GM12878 (cell line): ENCODE data around the gene FAM193A. TPM values are rescaled to one million over a fixed set of nuclear protein-coding genes. Genes with fewer than 3 reads are reported as not detected.

Experiments
- ATAC-seq: fragments of 200-7000 bp; cut with Tn5 transposase; 3 replicates; pipeline ENCODE4 v1.9.1; 2020; ENCODE audit warnings: mild to moderate bottlenecking, moderate library complexity
- BruUV-seq: library from RNA; stranded (reverse); fragments of 400-500 nt; replicated peaks from 2 replicates; lab custom pipeline; 2021; lab: Mats Ljungman, UMichigan
- CTCF ChIA-PET: fragments of 300-600 bp; sonication (Branson Sonifier 250); formaldehyde crosslinking; extraction: SDS; loops from one replicate; lab custom pipeline; 2021; ENCODE audit warnings: inconsistent platforms; lab: Yijun Ruan, JAX
- POLR2A ChIA-PET: fragments of 350-600 bp; formaldehyde crosslinking; extraction: SDS; loops from one replicate; lab custom pipeline; 2021; ENCODE audit warnings: inconsistent platforms; lab: Charles Lee
- RAD21 ChIA-PET: fragments of 300-600 bp; sonication (Branson Sonifier 250); formaldehyde crosslinking; loops from one replicate; lab custom pipeline; 2023; ENCODE audit warnings: antibody characterized with exemption; ENCODE audit not compliant: unreplicated experiment; lab: Charles Lee
- SMC1A ChIA-PET: fragments of 300-600 bp; sonication (Branson Sonifier 250); formaldehyde crosslinking; loops from one replicate; lab custom pipeline; 2023; ENCODE audit not compliant: unreplicated experiment, uncharacterized antibody; lab: Charles Lee
- DNase-seq: peaks from one replicate; pipeline ENCODE4 v3.0.0-alpha.2; 2011; ENCODE audit warnings: low read depth, low spot score
- FAIRE-seq: peaks from 3 replicates; lab custom pipeline; 2011; peaks lifted over from hg19 to GRCh38; lab: Jason Lieb, UNC
- H2AFZ ChIP-seq: 2 replicates; pipeline ENCODE4 v1.6.0; 2011; ENCODE audit warnings: low read depth, low read length, control low read depth; ENCODE audit not compliant: control insufficient read depth
- H3K27ac ChIP-seq: 2 replicates; pipeline ENCODE4 v1.5.1; 2011; ENCODE audit warnings: control low read depth; ENCODE audit not compliant: control insufficient read depth, insufficient read depth
- H3K27me3 ChIP-seq, 2 experiments: replicated peaks in 1 of 2; 2 replicates each; pipeline versions ENCODE4 v1.6.0 to v1.6.1; 2011; ENCODE audit warnings: low read length in 1 of 2; ENCODE audit not compliant: control insufficient read depth in 2 of 2, insufficient read depth in 2 of 2
- H3K36me3 ChIP-seq, 2 experiments: 2 replicates each; pipeline ENCODE4 v1.5.1; 2011; ENCODE audit warnings: low read length in 1 of 2; ENCODE audit not compliant: control insufficient read depth in 2 of 2, insufficient read depth in 2 of 2
- H3K4me1 ChIP-seq: 2 replicates; pipeline ENCODE4 v1.6.1; 2011; ENCODE audit warnings: mild to moderate bottlenecking, low read length, moderate library complexity, mixed read lengths; ENCODE audit not compliant: control insufficient read depth, insufficient read depth
- H3K4me2 ChIP-seq: 2 replicates; pipeline ENCODE4 v1.6.0; 2011; ENCODE audit warnings: control low read depth; ENCODE audit not compliant: control insufficient read depth, insufficient read depth
- H3K4me3 ChIP-seq: fragments of 200-600 bp; sonication (generic); 2 replicates; pipeline ENCODE4 v1.5.1; 2016
- H3K79me2 ChIP-seq: 2 replicates; pipeline ENCODE4 v1.6.0; 2011; ENCODE audit warnings: low read length; ENCODE audit not compliant: control insufficient read depth, insufficient read depth
- H3K9ac ChIP-seq: 2 replicates; pipeline ENCODE4 v1.8.0; 2011; ENCODE audit warnings: low read length, control low read depth, mixed read lengths; ENCODE audit not compliant: control insufficient read depth, insufficient read depth
- H3K9me3 ChIP-seq: replicated peaks from 3 replicates; pipeline ENCODE4 v1.5.1; 2011; ENCODE audit warnings: mild to moderate bottlenecking, low read length; ENCODE audit not compliant: control insufficient read depth, insufficient read depth
- H4K20me1 ChIP-seq: 2 replicates; pipeline ENCODE4 v1.6.0; 2011; ENCODE audit not compliant: control insufficient read depth, insufficient read depth
- BHLHE40 ChIP-seq, 2 experiments: fragments of 450-650 bp in 1 of 2; IDR thresholded peaks; 2 replicates each; pipeline ENCODE4 v1.6.1; 2011 to 2017; ENCODE audit warnings: low read depth in 2 of 2, borderline replicate concordance in 1 of 2, improper control_type of control experiment in 1 of 2, low read length in 1 of 2, mild to moderate bottlenecking in 1 of 2
- CREB1 ChIP-seq: IDR thresholded peaks from 2 replicates; pipeline ENCODE4 v1.6.1; 2012; ENCODE audit warnings: low read depth, mild to moderate bottlenecking, inconsistent platforms
- EED ChIP-seq: sonication (generic); IDR thresholded peaks from 2 replicates; pipeline ENCODE4 v1.6.1; 2016; ENCODE audit warnings: antibody characterized with exemption, low read depth
- IKZF1 ChIP-seq: fragments of 450-650 bp; conservative IDR thresholded peaks from 2 replicates; pipeline ENCODE4 v1.6.1; 2017; ENCODE audit warnings: antibody characterized with exemption, mild to moderate bottlenecking
- NR2F1 ChIP-seq: fragments of 450-650 bp; conservative IDR thresholded peaks from 2 replicates; pipeline ENCODE4 v1.6.1; 2017; ENCODE audit warnings: mild to moderate bottlenecking
- RB1 ChIP-seq: fragments of 450-650 bp; formaldehyde crosslinking; IDR thresholded peaks from 2 replicates; pipeline ENCODE4 v1.6.1; 2017; ENCODE audit warnings: mild to moderate bottlenecking, borderline replicate concordance
- YY1 ChIP-seq: IDR thresholded peaks from 2 replicates; pipeline ENCODE4 v1.6.1; 2011; ENCODE audit warnings: low read depth, mild to moderate bottlenecking, low read length
- WGBS: methylation state at CpG from one replicate; pipeline ENCODE4 v1.1.6; 2016; ENCODE audit warnings: low lambda C conversion rate; ENCODE audit not compliant: insufficient replicate concordance, insufficient coverage; ENCODE audit errors: missing lambda C conversion rate; 5-methylcytosine and 5-hydroxymethylcytosine counted together
- in situ Hi-C: fragments of 300-500 bp; cut with MboI; formaldehyde crosslinking; loops from 9 replicates; pipeline ENCODE4 v1.14.3; 2018; ENCODE audit warnings: mixed read lengths
- intact Hi-C: fragments of 100-400 bp; cut with micrococcal nuclease; formaldehyde crosslinking; loops from one replicate; pipeline ENCODE4 v1.14.2; 2022; ENCODE audit not compliant: unreplicated experiment
- polyA plus RNA-seq, 11 experiments: library from polyadenylated mRNA; depleted of rRNA in 4 of 11; unstranded in 6 of 11; stranded (reverse) in 5 of 11; fragments of >200 nt; fragmentation: Nextera tagmentation in 4 of 11; fragmentation: Illumina TruSeq in 1 of 11; extraction: Ambion mirVana in 4 of 11; extraction: Trizol in 1 of 11; gene quantifications; 1 replicate in 1 of 11; 2 replicates in 10 of 11; pipeline versions ENCODE4 v1.2.1 to v1.2.3, GENCODE V29; 2011 to 2016; ENCODE audit warnings: inconsistent platforms in 2 of 11, missing spikeins in 2 of 11, low read depth in 1 of 11
- total RNA-seq, 4 experiments: library from RNA; depleted of rRNA in 3 of 4; stranded (reverse); fragments of >200 nt in 3 of 4; fragmentation: Illumina TruSeq in 1 of 4; extraction: Trizol in 1 of 4; gene quantifications; 2 replicates each; pipeline versions ENCODE4 v1.2.1 to v1.2.3, GENCODE V29; 2013 to 2021
- TF ChIP-seq, protein P1 (sequence below): fragments of 450-650 bp; formaldehyde crosslinking; IDR thresholded peaks from 2 replicates; pipeline ENCODE4 v1.4.0; 2020; ENCODE audit warnings: mild to moderate bottlenecking, moderate library complexity

The FAM193A gene
- total and polyA plus RNA-seq, 10 of the 15 experiments (the other 5 are each of a cell fraction or from before 2014, with no cell fraction given) = 0.52 to 23.3 (median 7.4) TPM

DNA sequence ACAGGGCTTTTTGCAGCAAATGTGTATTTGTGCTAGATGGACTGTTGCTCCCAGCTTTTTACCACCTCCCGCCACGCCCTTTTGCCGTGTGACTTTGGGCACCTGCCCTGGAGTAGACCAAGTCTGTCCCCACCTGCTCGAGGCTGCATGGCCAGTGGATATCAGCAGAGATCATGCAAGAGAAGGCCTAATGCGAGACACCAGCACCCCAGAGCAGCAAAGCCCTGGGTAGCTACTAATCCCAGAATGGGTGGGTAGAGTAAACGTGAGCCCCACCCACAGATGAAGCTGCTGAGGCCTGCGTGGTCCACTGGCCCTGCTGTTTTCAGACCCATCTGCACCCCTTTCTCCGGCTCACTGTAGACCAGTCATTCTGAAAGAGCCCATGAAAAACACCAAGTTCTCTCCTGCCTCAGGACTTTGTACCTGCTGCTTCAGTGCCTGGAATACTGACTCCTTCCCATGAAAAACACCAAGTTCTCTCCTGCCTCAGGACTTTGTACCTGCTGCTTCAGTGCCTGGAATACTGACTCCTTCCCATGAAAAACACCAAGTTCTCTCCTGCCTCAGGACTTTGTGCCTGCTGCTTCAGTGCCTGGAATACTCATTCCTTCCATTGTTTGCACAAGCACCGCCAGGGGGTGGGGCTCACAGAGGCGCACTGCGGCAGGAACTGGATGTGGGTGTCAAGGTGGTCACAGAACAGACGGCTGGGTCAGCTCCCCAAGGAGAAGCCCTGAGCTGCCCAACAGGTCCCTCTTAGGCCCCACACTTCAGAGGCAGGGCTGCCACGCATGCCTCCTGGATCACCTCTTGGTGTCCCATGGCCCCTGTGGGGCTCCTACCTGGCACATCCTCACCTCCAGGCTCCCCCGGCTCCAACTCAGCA, 224.8 kb downstream of the FAM193A start:
- Histone ChIP-seq H3K9me3 (no peaks in the 10 kb centered on the region), H3K79me2 (no peaks in the 10 kb centered on the region), H4K20me1 (peaks cover 3% of the 10 kb centered on the region; the same call in 1 of the 2 replicates), H3K9ac (no peak overlapping the region), H3K4me2 (no peak overlapping the region), H3K27me3 (no peaks in the 10 kb centered on the region), H3K4me3 (no peak overlapping the region), H3K36me3 (no peaks in the 10 kb centered on the region), H2AFZ (no peak overlapping the region), H3K4me1 (peaks cover 14% of the 10 kb centered on the region), H3K27ac (no peak overlapping the region)
- TF ChIP-seq YY1 = no peak
- no peak for TF ChIP-seq RB1
- no peak for TF ChIP-seq CREB1
- peak; percentile 52 for TF ChIP-seq EED
- TF ChIP-seq IKZF1 = 0 out of 2 replicates have a peak, but pooled peaks have one; percentile 22
- peak; percentile 59 for TF ChIP-seq NR2F1
- TF ChIP-seq BHLHE40 (IDR thresholded peaks at IDR 0.05; ENCODE audit: borderline replicate concordance in 1 of 2, low read depth in 2 of 2, low read length in 1 of 2) = peak in 1 of 2 experiments; percentile 48; a peak in 2 of 4 replicates
- TF ChIP-seq, protein P1, sequence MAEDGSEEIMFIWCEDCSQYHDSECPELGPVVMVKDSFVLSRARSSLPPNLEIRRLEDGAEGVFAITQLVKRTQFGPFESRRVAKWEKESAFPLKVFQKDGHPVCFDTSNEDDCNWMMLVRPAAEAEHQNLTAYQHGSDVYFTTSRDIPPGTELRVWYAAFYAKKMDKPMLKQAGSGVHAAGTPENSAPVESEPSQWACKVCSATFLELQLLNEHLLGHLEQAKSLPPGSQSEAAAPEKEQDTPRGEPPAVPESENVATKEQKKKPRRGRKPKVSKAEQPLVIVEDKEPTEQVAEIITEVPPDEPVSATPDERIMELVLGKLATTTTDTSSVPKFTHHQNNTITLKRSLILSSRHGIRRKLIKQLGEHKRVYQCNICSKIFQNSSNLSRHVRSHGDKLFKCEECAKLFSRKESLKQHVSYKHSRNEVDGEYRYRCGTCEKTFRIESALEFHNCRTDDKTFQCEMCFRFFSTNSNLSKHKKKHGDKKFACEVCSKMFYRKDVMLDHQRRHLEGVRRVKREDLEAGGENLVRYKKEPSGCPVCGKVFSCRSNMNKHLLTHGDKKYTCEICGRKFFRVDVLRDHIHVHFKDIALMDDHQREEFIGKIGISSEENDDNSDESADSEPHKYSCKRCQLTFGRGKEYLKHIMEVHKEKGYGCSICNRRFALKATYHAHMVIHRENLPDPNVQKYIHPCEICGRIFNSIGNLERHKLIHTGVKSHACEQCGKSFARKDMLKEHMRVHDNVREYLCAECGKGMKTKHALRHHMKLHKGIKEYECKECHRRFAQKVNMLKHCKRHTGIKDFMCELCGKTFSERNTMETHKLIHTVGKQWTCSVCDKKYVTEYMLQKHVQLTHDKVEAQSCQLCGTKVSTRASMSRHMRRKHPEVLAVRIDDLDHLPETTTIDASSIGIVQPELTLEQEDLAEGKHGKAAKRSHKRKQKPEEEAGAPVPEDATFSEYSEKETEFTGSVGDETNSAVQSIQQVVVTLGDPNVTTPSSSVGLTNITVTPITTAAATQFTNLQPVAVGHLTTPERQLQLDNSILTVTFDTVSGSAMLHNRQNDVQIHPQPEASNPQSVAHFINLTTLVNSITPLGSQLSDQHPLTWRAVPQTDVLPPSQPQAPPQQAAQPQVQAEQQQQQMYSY (CRISPR knock-in tag) = no peak
- RAD21 ChIA-PET = interaction anchor here (1.0 to 3.8 kb wide), 9 partner anchors 9 to 190 kb away, joined by 3 to 21 read pairs (median 4); no protein-coding TSS in a partner anchor
- SMC1A ChIA-PET = interaction anchor here (0.7 to 1.8 kb wide), 7 partner anchors 12 to 1027 kb away, joined by 3 to 6 read pairs (median 3); no protein-coding TSS in a partner anchor
- in situ Hi-C loops = loop anchor here (25.0 kb wide), 1 partner anchor 176 kb away; no protein-coding TSS in a partner anchor
- DNase-seq = no peak
- WGBS = 64% methylated on average over 14 of the region's 14 CpGs
- ATAC-seq = peak; percentile 18
- no peak for FAIRE-seq
- CTCF ChIA-PET = interaction anchor here (1.0 to 2.0 kb wide), 6 partner anchors 14 to 541 kb away, joined by 3 to 5 read pairs (median 4); no protein-coding TSS in a partner anchor
- intact Hi-C loops = loop anchor here (5.0 to 10.0 kb wide), 4 partner anchors 51 to 284 kb away; partner anchors contain the start of genes GRK4 and NOP14
- BruUV-seq = no TSS peak
- POLR2A ChIA-PET = interaction anchor here (0.6 to 1.0 kb wide), 3 partner anchors 21 to 228 kb away, joined by 3 to 6 read pairs (median 3); partner anchors contain the start of genes GRK4 and NOP14
